ENCODE measurements around the gene TNS2. TPM values are rescaled to one million over a fixed set of nuclear protein-coding genes. Genes with fewer than 3 reads are reported as not detected.

Gene TNS2
- total RNA-seq, 6 donors from 2014 or later = 99.1 to 703 (median 197) TPM

GRCh38 chr12:53055471-53056266 lies 5.8 kb downstream of the TNS2 start:
- no peak for TF ChIP-seq POLR2AphosphoS5 (IDR thresholded peaks at IDR 0.05)
- no peak for TF ChIP-seq EP300 (IDR thresholded peaks at IDR 0.05)
- no peak for TF ChIP-seq POLR2A (IDR thresholded peaks at IDR 0.05)
- H3K27ac ChIP-seq = peak overlapping the region; percentile 97 to 99 (median 98)
- H3K9me3 ChIP-seq = no peaks in the 10 kb centered on the region
- ATAC-seq (ENCODE audit: low FRiP score in 2 of 2) (no peak), DNase-seq (no peak)
- peaks cover 50 to 67% (median 58%) of the 10 kb centered on the region in 4 donors for H3K4me1 ChIP-seq
- H3K4me3 ChIP-seq = no peak overlapping the region
- WGBS, 2 donors = 78 to 87% methylated on average over 15 of the region's 15 CpGs
- H3K27me3 ChIP-seq = no peaks in the 10 kb centered on the region
- peaks cover 13 to 69% (median 47%) of the 10 kb centered on the region in 4 donors for H3K36me3 ChIP-seq

GRCh38 chr12:53056296-53056695 lies 6.4 kb downstream of the TNS2 start:
- no peak for TF ChIP-seq POLR2AphosphoS5 (IDR thresholded peaks at IDR 0.05)
- no peak for TF ChIP-seq CTCF (IDR thresholded peaks at IDR 0.05)
- TF ChIP-seq EP300 (IDR thresholded peaks at IDR 0.05) = no peak
- no peak for TF ChIP-seq POLR2A (IDR thresholded peaks at IDR 0.05)
- peak overlapping the region in 2 of 4 donors; percentile 14 to 99 for H3K27ac ChIP-seq
- DNase-seq (no peak), ATAC-seq (ENCODE audit: low FRiP score in 2 of 2) (no peak)
- H3K9me3 ChIP-seq = no peaks in the 10 kb centered on the region
- WGBS, 2 donors = 78 to 79% methylated on average over 5 of the region's 5 CpGs
- no peaks in the 10 kb centered on the region for H3K27me3 ChIP-seq
- no peak overlapping the region for H3K4me3 ChIP-seq
- H3K36me3 ChIP-seq = peaks cover 13 to 75% (median 52%) of the 10 kb centered on the region in 4 donors
- H3K4me1 ChIP-seq = peaks cover 55 to 67% (median 60%) of the 10 kb centered on the region in 4 donors

GRCh38 chr12:53056901-53057300 lies 7.0 kb downstream of the TNS2 start:
- whole genome bisulfite sequencing, 2 donors = 88 to 96% methylated on average over 7 of the region's 7 CpGs
- H3K27ac ChIP-seq = peak overlapping the region in 1 of 4 donors; percentile 48
- H3K4me1 ChIP-seq = peaks cover 55 to 67% (median 62%) of the 10 kb centered on the region in 4 donors
- no peaks in the 10 kb centered on the region for H3K27me3 ChIP-seq
- peaks cover 13 to 79% (median 56%) of the 10 kb centered on the region in 4 donors for H3K36me3 ChIP-seq
- DNase-seq (no peak), ATAC-seq (ENCODE audit: low FRiP score in 2 of 2) (no peak)
- H3K4me3 ChIP-seq = no peak overlapping the region
- H3K9me3 ChIP-seq = no peaks in the 10 kb centered on the region
- TF ChIP-seq CTCF (IDR thresholded peaks at IDR 0.05) (no peak), POLR2A (IDR thresholded peaks at IDR 0.05) (no peak), POLR2AphosphoS5 (IDR thresholded peaks at IDR 0.05) (no peak), EP300 (IDR thresholded peaks at IDR 0.05) (no peak)

- Histone ChIP-seq H3K9me3 (no peaks in the 10 kb centered on the region), H3K4me1 (peaks cover 55 to 67% (median 62%) of the 10 kb centered on the region in 4 donors), H3K27ac (peak overlapping the region in 3 of 4 donors; percentile 5 to 39 (median 20)), H3K4me3 (no peak overlapping the region), H3K27me3 (no peaks in the 10 kb centered on the region), H3K36me3 (peaks cover 20 to 86% (median 66%) of the 10 kb centered on the region in 4 donors)
- ATAC-seq (ENCODE audit: low FRiP score in 2 of 2) (no peak), DNase-seq (no peak)
- WGBS, 2 donors = 88 to 91% methylated on average over 13 of the region's 13 CpGs
- TF ChIP-seq EP300 (IDR thresholded peaks at IDR 0.05) (no peak), CTCF (IDR thresholded peaks at IDR 0.05) (no peak), POLR2A (IDR thresholded peaks at IDR 0.05) (no peak), POLR2AphosphoS5 (IDR thresholded peaks at IDR 0.05) (no peak)
These were observed 8.1 kb downstream of the TNS2 start for GRCh38 chr12:53057816-53058500.

All from upper lobe of left lung (tissue), 6 donors.